Nephron (organoid): Measurements from ENCODE around the gene FMNL2.
A peak's percentile ranks its signal among the peaks of the same experiment; 100 is the strongest.
"Not testable (repeated sequence)": the region's sequence is repeated elsewhere in the genome, so short reads cannot be mapped to it uniquely, and the experiment has no call there.

ENCODE experiments used
- H3K27ac Mint-ChIP-seq, 3 experiments: 2 replicates each; pipeline ENCODE4 v1.8.0; 2020; ENCODE audit warnings: mixed read lengths in 3 of 3, mild to moderate bottlenecking in 2 of 3, moderate library complexity in 1 of 3
- H3K27me3 Mint-ChIP-seq: 2 replicates; pipeline ENCODE4 v1.8.0; 2021; ENCODE audit warnings: low read depth, mild to moderate bottlenecking, moderate library complexity, mixed read lengths
- H3K36me3 Mint-ChIP-seq: 2 replicates; pipeline ENCODE4 v1.8.0; 2020; ENCODE audit warnings: low read depth, mixed read lengths
- H3K4me1 Mint-ChIP-seq: 2 replicates; pipeline ENCODE4 v1.8.0; 2020; ENCODE audit warnings: mixed read lengths
- H3K4me3 Mint-ChIP-seq, 3 experiments: 2 replicates each; pipeline ENCODE4 v1.8.0; 2020; ENCODE audit warnings: mild to moderate bottlenecking in 3 of 3, mixed read lengths in 3 of 3, moderate library complexity in 2 of 3
- H3K9me3 Mint-ChIP-seq: 2 replicates; pipeline ENCODE4 v1.8.0; 2020; ENCODE audit warnings: mixed read lengths
- TF ChIP-seq, protein P1 (sequence below), 3 experiments: fragments of 200-600 bp; sonication (generic); IDR thresholded peaks; one replicate each; pipeline ENCODE4 v1.5.0; 2021; ENCODE audit warnings: antibody characterized with exemption in 3 of 3; ENCODE audit not compliant: unreplicated experiment in 3 of 3

Gene FMNL2

DNA sequence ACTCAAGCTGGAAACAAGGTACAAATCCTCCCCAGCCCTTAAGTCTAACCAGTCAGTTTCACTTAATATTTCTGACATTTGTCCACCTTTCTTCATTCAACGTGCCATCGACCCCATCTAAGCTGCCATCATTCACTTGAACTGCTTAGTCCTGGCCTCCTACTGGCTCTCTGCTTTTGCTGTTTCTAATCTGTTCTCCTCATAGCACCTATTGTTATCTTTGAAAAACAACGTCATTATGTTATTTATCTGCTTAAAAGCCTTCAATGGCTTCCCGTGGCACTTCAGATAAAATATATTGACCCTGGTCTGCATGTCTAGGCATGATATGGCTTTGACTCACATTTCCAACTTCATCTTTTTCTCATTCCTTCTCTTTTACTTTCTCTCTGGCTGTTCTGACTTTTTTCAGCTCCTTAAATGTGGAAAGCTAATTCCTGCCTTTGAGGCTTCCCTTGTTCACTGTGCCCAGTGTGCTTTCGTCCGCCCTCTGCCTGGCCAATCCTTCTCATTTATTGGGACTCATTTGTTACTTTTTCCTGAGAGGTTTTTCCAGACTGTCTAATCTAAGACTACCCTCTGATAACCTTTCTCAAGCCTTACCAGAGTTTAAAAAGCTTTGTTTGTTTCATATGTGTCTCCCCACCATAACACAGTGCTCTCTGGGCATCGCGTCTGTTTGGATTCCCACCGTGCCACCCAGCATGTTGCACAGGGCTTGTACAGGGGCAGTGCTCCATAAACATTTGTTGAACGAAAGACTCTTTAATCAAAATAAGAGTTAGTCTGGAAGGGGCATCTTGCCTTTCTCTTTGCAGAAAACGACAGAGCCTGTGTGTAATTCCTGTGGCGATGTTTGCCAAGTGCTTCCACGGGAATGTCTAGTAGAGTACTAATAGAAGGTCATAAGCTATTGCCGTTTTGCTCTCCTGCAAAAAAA, 183.9 kb downstream of the FMNL2 start:
- Mint-ChIP-seq H3K36me3 (peaks cover 10% of the 10 kb centered on the region), H3K27ac (peak overlapping the region; percentile 6 to 29 (median 19)), H3K4me1 (peaks cover 19% of the 10 kb centered on the region), H3K27me3 (no peaks in the 10 kb centered on the region), H3K9me3 (no peaks in the 10 kb centered on the region), H3K4me3 (no peak overlapping the region)
- TF ChIP-seq, protein P1, sequence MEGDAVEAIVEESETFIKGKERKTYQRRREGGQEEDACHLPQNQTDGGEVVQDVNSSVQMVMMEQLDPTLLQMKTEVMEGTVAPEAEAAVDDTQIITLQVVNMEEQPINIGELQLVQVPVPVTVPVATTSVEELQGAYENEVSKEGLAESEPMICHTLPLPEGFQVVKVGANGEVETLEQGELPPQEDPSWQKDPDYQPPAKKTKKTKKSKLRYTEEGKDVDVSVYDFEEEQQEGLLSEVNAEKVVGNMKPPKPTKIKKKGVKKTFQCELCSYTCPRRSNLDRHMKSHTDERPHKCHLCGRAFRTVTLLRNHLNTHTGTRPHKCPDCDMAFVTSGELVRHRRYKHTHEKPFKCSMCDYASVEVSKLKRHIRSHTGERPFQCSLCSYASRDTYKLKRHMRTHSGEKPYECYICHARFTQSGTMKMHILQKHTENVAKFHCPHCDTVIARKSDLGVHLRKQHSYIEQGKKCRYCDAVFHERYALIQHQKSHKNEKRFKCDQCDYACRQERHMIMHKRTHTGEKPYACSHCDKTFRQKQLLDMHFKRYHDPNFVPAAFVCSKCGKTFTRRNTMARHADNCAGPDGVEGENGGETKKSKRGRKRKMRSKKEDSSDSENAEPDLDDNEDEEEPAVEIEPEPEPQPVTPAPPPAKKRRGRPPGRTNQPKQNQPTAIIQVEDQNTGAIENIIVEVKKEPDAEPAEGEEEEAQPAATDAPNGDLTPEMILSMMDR (IDR thresholded peaks at IDR 0.05; ENCODE audit: unreplicated experiment in 3 of 3), result no peak

DNA sequence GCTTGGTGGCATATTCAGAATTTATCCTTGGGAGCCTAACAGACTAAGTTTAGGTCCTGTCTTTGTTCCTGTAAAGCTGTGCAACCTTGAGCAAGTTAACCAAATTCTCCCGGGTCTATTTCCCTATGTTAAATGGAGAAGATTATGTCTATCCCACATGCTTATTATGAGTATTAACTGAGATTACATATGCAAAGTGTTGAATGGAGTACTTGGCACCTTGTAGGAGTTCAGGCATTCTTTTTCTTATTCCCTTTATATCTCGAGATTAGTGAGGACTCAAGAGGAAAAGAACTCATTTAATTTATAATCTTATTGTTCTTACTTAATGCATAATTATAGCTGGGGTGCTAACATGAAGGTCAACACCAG, 184.6 kb downstream of the FMNL2 start:
- no peak overlapping the region for H3K4me3 Mint-ChIP-seq
- TF ChIP-seq, protein P1 (IDR thresholded peaks at IDR 0.05; ENCODE audit: unreplicated experiment in 3 of 3), result no peak
- peaks cover 19% of the 10 kb centered on the region for H3K4me1 Mint-ChIP-seq
- no peaks in the 10 kb centered on the region for H3K27me3 Mint-ChIP-seq
- no peaks in the 10 kb centered on the region for H3K9me3 Mint-ChIP-seq
- no peak overlapping the region for H3K27ac Mint-ChIP-seq
- peaks cover 10% of the 10 kb centered on the region for H3K36me3 Mint-ChIP-seq

DNA sequence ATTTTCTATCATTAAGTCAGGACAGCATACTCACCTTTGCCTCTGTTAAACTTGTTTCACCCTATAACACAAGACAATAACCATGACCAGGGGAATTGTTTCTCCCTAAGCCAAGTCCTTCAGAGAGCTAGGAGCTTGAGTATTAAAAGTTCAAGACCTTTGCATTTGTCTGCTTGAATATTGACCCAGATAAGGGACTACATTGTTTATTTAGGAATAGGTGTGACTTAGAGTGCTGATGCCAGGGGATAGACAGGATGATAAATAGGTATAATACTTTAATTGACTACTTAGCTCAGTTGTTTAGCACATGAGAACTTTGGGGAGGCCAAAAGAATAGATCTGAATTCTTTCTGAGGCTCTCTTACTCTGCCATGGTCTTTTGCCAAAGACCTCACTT, 185.8 kb downstream of the FMNL2 start:
- Mint-ChIP-seq H3K27ac (no peak overlapping the region), H3K27me3 (no peaks in the 10 kb centered on the region), H3K9me3 (no peaks in the 10 kb centered on the region), H3K36me3 (peaks cover 10% of the 10 kb centered on the region), H3K4me3 (no peak overlapping the region), H3K4me1 (peaks cover 25% of the 10 kb centered on the region)
- TF ChIP-seq, protein P1 (IDR thresholded peaks at IDR 0.05; ENCODE audit: unreplicated experiment in 3 of 3), result no peak

DNA sequence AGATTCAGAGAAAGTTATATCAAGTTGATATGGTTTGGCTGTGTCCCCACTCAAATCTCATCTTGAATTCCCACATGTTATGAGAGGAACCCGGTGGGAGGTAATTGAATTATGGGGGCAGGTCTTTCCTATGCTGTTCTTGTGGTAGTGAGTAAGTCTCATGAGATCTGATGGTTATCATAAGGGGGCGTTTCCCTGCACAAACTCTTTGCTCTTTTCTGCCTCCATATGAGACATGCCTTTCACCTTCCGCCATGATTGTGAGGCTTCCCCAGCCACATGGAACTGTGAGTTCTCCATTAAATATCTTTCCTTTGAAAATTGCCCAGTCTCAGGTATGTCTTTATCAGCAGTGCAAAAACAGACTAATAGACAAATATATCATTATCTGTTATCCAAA, 187.5 kb downstream of the FMNL2 start:
- peaks cover 34% of the 10 kb centered on the region for H3K4me1 Mint-ChIP-seq
- H3K4me3 Mint-ChIP-seq, H3K9me3 Mint-ChIP-seq, H3K36me3 Mint-ChIP-seq, H3K27ac Mint-ChIP-seq, H3K27me3 Mint-ChIP-seq: not testable (repeated sequence)

DNA sequence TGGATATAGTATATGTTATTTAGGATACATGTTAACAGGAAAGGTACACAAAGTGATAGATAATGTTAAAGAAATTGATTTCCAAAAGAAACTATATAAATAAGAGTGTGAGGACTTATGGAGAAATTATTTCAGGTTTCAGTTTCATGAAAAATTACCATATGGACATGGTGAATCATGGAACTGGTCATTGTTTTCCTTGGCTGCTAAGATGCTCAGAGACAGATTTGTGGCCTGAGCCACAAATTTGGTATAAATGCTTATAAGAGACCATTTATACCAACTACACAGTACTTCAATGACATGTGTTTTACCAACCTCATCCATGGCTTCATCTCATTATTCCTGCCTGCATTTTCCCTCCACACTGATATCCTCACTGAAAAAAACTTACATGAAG, 188.1 kb downstream of the FMNL2 start:
- H3K36me3 Mint-ChIP-seq, result peaks cover 10% of the 10 kb centered on the region
- no peak overlapping the region for H3K27ac Mint-ChIP-seq
- H3K9me3 Mint-ChIP-seq, result no peaks in the 10 kb centered on the region
- H3K27me3 Mint-ChIP-seq, result no peaks in the 10 kb centered on the region
- no peak overlapping the region for H3K4me3 Mint-ChIP-seq
- H3K4me1 Mint-ChIP-seq, result peaks cover 29% of the 10 kb centered on the region
- TF ChIP-seq, protein P1 (IDR thresholded peaks at IDR 0.05; ENCODE audit: unreplicated experiment in 3 of 3), result no peak

DNA sequence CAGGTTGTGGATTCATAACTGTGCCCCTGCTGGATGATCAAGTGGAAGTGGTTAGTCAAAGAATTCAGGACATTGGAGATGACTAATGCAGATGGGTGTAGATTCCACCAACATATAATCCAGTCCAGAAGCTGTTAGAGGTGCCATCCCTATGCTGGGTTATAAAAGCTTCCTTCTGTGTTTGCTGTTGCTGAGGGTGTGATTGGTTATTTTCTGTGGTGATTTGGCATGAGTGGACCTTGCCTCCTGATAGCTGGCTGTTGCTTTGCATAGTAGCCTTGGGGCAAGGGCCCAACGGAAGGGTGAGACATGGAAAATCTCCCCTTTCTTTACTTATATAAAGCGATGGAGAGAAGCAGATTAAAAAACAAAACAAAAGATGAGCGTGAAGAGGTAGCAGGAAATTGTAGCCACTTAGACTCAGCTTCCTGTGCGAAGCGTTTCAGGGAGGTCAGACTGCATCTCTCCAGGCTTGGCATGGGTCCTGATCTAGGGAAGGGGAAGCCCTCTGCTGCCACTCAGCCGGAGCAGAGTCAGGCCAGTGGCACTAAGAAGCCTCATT, 190.4 kb downstream of the FMNL2 start:
- Mint-ChIP-seq H3K27me3 (no peaks in the 10 kb centered on the region), H3K4me3 (no peak overlapping the region), H3K9me3 (no peaks in the 10 kb centered on the region), H3K4me1 (peaks cover 28% of the 10 kb centered on the region), H3K36me3 (peaks cover 10% of the 10 kb centered on the region), H3K27ac (no peak overlapping the region)
- TF ChIP-seq, protein P1 (IDR thresholded peaks at IDR 0.05; ENCODE audit: unreplicated experiment in 3 of 3), result no peak
